GM21515 (cell line): ENCODE measurements around the gene FLNA.
"Not testable (repeated sequence)": the region's sequence is repeated elsewhere in the genome, so short reads cannot be mapped to it uniquely, and the experiment has no call there.

ENCODE experiments used
- ATAC-seq: cut with Tn5 transposase; IDR thresholded peaks from one replicate; pipeline ENCODE4 v1.9.1; 2021; ENCODE audit not compliant: unreplicated experiment

Gene FLNA, protein sequence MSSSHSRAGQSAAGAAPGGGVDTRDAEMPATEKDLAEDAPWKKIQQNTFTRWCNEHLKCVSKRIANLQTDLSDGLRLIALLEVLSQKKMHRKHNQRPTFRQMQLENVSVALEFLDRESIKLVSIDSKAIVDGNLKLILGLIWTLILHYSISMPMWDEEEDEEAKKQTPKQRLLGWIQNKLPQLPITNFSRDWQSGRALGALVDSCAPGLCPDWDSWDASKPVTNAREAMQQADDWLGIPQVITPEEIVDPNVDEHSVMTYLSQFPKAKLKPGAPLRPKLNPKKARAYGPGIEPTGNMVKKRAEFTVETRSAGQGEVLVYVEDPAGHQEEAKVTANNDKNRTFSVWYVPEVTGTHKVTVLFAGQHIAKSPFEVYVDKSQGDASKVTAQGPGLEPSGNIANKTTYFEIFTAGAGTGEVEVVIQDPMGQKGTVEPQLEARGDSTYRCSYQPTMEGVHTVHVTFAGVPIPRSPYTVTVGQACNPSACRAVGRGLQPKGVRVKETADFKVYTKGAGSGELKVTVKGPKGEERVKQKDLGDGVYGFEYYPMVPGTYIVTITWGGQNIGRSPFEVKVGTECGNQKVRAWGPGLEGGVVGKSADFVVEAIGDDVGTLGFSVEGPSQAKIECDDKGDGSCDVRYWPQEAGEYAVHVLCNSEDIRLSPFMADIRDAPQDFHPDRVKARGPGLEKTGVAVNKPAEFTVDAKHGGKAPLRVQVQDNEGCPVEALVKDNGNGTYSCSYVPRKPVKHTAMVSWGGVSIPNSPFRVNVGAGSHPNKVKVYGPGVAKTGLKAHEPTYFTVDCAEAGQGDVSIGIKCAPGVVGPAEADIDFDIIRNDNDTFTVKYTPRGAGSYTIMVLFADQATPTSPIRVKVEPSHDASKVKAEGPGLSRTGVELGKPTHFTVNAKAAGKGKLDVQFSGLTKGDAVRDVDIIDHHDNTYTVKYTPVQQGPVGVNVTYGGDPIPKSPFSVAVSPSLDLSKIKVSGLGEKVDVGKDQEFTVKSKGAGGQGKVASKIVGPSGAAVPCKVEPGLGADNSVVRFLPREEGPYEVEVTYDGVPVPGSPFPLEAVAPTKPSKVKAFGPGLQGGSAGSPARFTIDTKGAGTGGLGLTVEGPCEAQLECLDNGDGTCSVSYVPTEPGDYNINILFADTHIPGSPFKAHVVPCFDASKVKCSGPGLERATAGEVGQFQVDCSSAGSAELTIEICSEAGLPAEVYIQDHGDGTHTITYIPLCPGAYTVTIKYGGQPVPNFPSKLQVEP (N-terminal part only)

DNA sequence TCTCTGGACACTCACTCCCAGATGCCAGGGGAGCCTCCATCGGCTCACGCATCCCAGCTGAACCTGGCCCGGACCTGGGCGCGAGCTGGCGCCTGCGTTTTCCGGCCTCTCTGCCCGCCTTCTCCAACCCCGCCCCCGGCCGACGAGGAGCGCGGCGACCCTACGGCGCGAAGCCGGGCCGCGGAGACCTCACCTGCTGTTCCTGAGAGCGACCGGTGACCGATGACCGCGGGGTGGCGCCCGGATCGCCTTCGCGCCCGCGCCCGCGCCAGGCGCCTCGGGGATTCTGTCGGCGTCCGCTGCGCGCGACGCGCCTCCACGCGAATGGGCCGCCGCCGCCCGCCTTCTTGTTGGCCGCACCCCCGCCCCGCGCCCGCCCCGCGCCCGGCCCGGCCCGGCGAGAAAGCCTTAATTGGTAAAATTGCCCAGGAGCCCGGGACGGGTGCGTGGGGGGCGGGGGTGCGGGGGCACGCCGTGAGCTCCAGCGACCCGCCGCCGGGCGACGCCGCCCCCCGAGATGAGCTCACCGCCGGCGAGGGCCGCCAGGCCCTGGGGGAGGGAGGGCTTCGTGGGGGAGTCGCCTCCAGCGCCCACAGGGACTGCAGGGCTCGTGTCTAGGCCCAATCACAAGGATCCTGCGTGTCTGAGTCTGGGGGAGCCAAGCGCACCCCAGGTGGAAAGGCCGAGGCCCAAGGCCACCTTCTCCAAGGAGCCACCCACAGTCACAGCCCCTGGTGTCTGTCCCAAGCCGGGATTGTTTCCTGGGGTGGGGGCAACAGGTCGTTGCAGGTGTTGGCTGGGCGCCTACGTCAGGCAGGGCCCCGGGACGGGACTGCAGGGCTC lies at the start of gene FLNA:
FLNA (minus strand) TSS at position 322 of the 843 bp plus-strand sequence. CDS start 3,389 bp downstream, outside the sequence.
- ATAC-seq = no peak

DNA sequence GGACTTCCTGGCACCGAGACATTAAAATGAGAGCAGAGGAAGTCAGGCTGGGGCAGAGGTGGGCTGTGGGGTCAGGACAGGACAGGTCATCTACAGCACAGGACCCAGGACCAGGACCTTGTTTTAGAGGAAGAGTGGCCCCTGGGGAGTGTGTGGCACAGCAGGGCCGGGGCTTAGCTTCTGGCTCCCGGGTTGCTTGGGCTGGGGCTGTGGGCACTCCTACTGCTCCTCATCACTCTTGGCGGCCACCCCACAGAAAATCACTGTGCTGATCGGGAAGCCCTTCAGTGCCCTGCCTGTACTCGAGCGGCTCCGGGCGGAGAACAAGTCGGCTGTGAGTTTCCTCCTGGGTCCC lies 45.9 kb upstream of the FLNA start:
- ATAC-seq = no peak

DNA sequence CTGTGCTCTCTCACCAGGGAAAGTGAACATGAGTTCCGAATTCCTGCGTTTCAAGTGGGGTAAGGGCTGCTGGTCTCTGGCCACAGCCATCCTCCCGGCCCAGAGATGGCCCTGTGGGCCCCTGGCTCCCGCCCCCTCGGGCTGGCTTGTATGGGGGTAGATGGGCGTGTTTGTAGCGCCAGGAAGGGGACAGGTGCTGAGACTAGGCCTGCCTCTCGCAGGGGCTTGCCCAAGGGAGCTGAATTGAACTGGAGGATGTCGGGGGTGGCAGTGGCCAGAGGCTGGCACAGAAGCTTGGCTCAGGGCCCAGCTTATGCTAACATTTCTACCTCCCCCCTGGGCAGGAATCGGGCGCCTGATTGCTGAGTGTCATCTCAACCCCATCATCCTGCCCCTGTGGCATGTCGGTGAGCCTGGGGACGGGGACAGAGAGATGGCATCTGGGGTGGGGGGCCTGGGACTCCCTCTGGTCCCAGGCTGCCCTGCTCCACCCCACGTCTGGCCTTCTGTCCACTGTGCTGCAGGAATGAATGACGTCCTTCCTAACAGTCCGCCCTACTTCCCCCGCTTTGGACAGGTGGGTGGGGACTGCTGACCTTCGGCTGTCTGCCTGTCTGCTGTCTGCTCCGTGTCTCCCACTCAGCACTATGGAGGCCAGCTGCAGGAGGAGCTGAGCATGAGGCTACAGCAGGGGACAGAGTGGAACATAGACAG lies 45.4 kb upstream of the FLNA start:
- ATAC-seq = no peak

DNA sequence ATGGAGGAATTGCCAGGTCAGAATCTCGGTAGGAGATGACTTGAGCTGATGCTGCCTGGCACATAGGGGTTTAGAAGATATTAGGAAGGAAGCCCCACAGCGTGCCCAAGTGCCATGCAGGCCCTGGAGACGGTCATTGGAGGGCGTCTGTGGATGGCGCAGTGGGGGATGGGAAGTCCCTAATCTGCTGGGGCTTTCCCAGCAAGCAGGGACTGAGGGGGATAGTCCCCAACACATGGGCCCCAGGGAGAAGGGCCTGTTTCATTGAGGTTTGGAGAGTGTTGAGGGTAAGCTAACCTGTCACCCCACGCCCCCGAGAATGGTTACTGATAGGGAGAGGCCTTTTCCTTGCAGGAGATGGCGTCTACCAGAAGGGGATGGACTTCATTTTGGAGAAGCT lies 44.8 kb upstream of the FLNA start:
- ATAC-seq = no peak

DNA sequence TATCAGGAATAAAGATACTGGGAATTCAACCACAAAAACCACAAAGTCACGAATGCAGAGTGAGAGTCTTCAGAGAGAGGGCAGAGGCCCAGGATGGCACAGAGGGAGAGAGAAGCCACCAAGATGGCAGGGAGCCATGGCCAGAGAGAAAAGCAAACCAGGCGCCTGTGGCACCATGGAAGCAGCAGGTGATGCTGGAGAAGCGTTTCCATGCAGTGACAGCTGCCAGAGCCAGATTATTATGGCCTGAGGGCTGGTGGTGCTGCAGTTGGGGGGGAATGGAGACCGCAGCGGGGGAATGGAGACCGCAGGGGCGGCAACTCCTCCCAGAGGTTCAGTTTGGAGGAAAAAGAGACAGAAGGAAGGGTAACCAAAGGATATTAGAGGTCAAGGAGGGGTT lies 42.7 kb upstream of the FLNA start:
- ATAC-seq = no peak

DNA sequence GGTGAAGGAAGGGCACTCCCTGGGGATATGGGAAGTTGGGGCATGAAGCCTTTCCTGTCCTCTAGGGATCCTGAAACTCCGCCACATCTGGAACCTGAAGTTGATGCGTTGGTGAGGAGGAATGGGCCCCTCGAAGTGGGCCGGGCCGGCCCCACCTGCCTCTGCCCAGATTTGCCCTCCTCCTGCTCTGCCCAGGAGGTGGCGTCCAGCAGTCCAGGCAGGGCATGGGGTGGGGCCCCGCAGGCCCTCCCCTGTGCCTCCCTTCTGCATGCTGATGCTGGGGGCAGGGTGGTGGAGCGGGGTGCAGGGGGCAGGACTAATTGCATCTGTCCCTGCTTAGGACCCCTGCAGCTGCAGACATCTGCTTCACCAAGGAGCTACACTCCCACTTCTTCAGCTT lies 38.7 kb upstream of the FLNA start:
- ATAC-seq = no peak

DNA sequence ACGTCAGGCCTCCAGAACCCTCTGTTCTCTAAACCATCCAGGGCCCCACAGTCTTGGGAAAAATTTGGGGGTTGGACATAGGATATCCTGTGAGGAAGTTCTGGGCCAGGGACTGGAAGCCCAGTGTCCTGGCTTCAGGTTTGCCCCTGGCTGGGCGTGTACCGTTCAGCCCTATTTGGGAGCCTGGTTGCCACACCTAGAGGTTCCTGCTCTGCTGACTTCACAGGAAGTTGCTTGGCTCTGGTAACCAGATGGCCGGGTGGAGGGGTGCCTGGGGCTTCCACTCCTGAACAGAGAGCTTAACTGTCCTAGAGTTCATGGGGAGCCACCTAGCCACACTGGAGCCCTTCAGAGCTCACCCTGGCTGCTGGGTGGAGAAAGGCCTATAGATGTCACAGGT lies 38.0 kb upstream of the FLNA start:
- no peak for ATAC-seq

DNA sequence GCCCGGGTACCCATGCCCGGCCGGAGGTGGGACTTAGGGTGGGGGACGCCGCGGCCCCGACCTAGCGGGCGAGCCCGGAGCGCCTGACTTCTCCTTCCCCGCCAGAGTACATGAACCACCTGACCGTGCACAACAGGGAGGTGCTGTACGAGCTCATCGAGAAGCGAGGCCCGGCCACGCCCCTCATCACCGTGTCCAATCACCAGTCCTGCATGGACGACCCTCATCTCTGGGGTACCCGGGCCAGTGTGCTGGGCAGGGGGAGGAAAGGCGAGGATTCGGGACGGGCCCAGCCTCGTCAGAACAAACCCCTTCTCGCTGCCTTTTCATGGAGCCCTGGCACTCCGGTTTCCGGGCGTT lies 37.5 kb upstream of the FLNA start:
- peak; percentile 48 for ATAC-seq

DNA sequence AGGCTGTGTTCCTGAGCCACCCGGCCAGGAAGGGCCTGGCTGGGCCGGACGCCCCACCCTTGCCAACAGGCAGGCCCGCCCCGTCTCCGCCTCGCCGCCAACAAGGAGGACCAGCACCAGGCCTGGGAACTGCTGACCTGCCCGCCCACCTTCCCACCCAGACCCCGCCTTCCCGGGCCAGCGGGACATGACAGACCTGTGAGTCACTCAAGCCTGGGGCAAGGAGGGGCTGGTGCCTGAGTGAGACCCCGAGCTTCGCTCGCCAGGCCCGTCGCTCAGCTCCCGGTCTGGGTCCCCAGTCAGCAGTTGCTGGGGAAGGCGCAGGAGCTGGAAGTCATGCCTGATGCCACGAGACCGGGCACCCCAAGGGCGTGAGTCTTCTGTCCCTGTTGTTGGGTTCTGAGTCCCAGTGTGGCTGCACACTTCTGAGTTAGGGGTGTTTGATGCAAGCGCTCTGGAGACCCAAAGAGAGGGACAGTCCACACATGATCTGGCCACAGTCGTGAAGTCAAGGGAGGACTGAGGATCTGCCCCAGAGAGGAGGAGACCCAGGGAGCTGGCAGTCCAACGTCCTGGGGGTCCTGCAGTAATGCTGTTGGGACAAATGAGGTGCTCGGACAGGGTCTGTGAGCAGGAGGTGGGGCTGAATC lies 34.9 kb upstream of the FLNA start, which contains the start of gene DNASE1L1:
DNASE1L1 (minus strand) TSS at position 33 of the 650 bp plus-strand sequence. CDS start 3,686 bp downstream, outside the sequence.
- no peak for ATAC-seq

DNA sequence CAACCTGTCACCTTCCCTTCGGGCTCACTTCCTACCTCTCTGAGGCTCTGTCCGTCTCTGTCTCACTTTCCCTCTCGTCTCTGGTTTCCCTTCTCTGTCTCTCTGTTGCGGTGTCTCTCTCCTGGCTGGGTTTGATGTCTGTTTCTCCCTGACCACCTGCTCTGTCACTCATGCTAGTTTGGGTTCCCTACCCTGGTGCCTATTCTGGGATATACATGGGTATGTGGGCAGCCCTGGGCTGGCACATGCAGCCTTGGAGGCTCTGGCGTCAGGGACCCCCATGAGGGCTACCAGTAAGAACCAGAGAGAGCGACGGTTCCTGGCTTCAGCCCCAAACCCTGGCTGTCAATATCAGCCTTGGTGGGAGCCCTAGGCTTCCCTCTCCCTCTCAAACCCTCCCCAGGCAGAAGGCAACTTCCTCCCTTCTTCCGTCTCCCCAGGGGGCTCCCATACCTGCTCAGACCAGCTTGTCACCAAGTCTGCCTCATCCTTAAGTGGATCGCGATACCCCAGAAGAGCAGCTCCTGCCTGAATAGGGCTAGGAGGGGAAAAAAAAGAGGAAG lies 34.3 kb upstream of the FLNA start:
- no peak for ATAC-seq

DNA sequence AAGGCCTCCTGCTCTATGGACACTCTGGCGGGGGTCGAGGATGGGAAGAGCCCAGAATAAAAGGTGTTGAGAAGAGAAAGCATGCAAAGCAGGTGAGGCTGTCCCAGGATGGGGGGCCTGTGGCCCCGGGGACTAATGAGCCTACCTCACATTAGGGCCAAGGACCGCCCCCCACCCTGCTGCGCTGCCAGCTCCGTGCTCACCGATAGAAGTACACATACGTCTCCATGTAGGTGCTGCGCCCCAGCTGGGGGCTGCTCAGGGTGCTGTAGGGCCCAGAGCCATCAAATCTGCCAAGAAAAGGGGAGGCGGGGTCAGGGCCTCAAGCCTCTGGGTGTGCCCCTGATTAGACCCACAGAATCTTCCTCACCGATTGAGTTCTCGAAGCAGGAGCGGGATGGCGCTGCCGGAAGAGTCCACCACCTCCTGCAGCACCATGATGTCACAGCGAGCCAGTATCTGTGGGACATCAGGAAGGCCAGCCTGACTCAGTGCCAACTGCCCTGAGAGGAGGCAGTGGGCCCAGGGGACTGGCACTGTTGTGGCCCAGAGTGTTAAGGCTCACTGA lies 30.3 kb upstream of the FLNA start:
- no peak for ATAC-seq

DNA sequence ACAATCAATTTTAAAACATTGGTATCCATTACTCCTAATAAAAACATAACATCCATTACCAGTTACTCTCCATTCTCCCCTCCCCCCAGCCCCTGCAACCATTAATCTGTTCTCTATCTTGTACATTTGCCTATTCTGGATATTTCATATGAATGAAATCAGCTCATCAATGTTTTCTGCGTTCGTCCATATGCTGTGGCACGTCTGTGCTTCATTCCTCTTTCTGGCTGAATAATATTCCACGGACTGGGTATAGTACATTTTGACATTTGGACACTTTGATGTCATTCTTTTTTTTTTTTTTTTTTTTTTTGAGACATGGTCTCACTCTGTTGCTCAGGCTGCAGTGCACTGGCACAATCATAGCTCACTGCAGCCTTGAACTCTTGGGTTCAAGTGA lies 29.4 kb upstream of the FLNA start:
- ATAC-seq = no peak

DNA sequence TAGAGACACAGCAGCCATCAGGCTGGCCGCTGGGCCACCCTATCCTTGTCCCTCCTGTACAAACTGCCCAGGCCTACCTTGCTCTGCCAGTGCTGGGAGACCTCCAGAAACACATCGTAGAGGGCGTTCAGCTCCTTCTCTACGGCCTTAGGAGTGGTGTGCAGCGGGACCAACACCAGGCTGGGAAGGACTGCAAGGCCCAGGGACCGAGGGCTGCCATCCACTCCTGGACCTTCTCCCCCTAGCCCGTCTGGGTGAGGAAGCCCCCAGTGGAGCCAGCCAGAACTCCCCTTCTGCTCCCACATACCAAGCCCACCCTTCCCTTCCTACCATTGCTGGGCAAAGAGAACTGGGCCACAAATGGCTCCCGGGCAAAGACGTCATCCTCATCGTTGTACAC lies 28.8 kb upstream of the FLNA start:
- ATAC-seq = no peak

DNA sequence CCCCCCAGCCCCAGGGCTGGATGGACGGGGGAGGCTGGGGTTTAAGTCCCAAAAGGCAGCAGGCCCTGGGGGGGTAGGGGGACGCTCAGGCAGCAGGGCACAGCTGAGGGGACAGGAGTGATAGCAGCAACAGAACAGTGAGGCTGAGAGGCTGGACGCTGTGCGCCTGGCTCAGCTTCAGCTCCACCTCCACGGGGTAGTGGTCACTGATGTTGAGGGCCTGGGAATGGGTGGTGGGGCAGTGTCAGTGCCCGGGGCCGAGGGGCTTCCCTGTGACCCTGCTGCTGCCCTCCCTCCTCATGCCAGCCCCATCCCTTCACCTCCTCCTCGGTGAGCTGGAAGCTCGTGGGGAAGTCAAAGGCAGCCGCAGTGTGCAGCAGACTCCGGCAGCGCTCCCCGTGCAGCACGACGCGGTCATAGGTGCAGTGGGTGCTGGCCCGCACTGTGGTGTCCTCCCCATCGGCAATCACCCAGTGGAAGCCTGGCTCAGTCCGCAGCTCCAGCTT lies 28.2 kb upstream of the FLNA start:
- no peak for ATAC-seq

DNA sequence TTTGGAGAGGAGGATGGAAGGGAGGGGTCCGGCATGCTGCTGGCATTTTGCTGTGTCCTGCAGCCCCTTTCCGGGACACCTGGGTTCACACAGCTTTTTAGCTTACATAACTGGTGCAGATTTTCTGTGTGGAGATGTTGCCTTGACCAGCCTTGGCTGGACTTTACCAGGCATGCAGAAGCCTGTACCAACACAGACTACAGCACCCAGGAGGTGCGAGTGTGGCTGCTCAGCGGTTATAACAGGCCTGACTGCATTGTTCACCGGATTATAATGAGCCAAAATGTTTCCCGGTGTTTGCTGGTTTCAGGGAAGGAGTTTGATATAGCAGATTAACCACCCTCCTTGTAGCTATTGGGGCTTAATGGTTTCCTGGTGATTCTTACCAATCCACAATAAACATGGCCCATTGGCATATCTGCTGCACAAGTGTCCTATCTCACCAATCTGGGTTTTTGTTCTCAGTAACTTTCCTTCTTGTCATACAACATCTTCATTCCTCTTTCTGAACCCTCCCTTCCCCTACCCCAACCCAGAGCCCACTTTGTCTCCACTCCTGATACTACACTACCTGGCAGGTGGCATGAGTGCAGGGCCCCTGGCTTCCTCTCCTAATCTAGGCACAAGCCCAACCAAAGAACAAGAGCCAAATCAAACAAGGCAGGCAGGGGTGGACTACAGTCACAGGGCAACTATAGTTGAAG lies 27.6 kb upstream of the FLNA start:
- ATAC-seq = no peak

DNA sequence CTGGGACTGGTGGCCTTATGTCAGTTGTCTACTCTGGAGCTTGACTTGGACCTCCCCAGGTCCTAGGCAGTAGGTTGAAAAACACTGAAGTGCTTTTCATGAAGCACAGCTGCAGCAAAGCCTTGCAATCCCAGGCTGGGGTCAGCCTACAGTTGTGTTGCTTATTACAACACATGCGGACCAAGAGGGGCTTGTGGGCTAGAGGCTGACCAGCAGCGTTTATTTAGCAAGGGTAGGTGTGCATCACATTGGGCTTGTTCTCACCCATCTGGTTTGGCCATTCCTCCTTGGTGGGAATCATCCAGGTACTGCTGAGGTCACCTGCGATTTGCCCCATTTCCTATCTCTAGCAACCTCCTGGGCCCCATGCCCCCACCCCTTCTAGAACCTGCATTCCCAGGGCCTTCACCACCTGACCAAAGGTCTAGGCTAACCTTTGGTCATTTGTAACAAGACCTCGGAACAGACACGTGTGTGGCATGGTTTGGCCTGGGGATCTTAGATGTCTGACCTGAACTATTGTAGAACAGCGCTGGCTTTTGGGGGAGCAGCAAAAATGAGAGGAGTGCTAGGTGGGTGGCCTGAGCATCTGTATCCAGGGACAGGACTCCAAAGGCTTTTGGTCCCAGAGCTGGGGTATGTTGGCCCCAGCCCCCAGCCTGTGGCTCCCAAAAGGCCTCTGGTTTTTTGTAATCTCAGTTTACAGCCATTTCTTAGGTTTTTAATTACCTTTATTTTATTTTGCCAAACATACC lies 26.8 kb upstream of the FLNA start:
- ATAC-seq = no peak

DNA sequence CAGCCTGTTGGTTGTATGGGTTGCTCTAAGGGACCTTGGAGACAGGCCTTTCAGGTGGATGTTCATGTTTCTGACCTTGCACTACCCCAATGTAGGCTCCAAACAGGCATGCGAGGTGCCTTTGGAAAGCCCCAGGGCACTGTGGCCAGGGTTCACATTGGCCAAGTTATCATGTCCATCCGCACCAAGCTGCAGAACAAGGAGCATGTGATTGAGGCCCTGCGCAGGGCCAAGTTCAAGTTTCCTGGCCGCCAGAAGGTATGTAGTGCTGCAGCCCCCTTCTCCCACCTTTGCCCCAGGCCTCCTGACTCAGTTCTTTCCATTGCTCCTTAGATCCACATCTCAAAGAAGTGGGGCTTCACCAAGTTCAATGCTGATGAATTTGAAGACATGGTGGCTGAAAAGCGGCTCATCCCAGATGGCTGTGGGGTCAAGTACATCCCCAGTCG lies 26.0 kb upstream of the FLNA start:
- ATAC-seq = not testable (repeated sequence)
